HG03159 (cell line): ENCODE data around the gene HIVEP3.

ENCODE experiments used
- ATAC-seq: cut with Tn5 transposase; IDR thresholded peaks from one replicate; pipeline ENCODE4 v1.9.1; 2021; ENCODE audit warnings: mild to moderate bottlenecking, moderate library complexity; ENCODE audit not compliant: unreplicated experiment

The HIVEP3 gene

DNA sequence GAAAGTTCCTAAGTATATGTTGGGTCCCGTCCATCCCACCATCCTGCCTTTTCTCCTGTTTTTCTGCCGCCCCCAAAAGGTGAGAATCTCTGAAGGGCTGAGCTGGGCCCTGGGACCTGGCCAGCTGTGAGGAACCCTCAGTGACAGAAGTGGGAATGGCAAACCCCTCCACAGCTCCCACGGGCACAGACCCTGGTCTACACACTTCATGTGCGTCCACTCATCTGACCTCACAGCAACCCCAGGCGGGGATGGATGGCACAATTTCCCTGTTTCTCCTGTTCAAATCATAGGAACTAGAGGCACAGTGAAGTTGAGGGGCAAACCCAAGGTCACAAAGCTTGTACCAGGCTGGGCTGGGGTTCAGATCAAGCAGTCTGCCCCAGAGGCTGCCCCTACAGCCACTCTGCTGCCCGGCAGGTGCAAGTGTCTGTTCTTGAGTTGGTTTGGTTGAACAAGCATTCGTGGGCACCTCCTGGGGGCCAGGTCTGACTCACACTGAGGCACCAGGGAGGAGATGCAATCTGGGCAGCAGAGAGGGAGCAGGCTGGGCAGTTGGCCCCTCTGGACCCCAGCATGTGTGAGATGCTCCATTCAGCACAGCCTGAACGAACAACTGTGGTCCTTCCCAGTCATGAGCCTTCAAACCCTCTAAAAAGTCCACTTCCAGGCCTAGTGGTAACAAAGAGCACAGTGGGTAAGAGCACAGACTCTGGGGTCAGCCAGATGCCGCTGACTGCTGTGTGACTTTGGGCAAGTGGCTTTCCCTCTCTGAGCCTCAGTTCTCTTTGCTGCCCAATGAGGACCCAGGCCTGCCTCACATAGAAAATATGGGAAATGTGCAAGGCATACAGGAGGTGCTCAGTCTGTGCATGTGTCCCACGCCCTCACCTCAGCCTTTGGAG lies 438.3 kb downstream of the HIVEP3 start:
- ATAC-seq = no peak

DNA sequence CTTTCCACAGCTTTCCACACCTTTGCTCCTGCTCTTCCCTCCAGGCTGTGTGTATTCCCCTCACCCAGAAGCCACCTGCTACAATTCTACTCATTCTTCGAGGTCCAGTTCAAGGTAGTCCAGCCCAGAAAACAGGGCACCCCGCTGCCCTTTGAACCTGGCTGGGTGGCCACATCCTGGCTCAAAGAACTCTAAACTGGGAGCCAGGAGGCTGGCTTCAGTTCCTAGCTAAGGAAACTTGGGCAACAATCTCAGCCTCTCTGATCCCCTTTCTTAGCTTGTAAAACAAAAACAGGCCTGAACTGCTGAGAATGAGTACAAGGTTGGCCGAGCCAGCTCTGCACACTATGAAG lies 438.9 kb downstream of the HIVEP3 start:
- no peak for ATAC-seq

DNA sequence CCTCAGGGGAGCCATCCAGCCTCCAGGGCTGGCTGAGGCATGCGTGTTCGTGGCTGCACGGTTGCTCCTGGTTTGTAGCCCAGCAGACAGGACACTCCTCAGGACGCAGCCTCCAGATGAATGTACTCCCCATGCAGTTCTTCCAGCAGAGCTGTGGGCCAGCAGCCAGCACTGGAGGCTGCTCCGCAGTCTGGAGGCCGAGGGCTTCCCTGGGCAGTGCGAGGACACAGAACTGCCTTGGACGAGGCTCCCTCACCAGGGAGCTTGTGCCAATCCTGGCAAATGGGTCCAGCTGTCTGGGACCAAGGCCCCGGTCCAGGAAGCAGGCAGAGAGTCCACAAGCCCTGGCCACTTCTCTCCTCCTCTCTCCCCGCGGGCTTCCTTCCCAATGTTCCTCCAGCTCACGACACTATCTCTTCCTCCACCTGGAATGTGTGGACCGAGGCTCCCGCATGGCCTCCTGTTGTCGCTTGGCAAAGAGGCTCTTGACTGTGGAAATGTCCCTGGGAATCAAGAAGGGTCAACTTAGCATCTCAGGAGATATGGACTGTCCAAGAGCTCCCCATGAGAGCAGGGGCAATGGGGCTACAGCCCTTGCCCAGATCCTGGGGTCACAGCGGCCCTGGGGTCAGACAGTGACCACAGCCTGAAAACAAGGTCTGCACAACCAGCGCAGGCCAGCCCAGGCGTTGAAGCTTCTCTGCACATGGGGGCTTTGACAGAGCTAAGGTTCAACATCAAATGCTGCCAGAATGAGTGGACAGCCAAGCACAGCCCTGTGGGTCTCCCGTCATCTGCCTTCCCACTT lies 439.5 kb downstream of the HIVEP3 start:
- no peak for ATAC-seq

DNA sequence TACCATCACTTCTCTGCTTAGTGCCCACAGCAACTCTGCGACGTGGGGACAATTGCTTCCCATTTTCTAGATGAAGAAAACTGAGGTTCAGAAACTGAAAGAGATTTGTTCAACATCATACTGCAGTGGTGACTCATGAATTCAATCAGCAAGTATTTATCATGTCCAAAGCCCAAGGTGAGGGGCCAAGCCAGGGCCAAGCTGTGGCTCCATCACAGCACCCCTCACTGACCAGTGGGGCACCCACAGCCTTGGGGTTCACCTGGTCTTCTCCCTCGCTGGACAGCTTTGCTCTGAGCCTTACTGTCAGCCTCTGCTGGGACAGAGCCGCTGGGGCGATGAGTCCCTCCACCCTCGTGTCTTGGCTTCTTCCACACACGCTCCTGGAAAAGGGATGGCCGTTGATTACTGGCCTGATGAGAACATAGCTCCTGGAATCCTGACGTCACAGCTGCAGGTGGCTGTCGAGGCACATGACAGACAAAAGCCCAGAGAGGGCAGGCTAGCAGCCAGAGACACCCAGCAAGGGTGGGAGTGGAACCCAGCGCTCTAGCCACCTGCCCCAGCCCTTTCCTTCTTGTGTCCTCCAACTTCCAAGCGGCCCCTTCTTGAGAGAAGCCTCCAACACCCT lies 440.5 kb downstream of the HIVEP3 start:
- no peak for ATAC-seq

DNA sequence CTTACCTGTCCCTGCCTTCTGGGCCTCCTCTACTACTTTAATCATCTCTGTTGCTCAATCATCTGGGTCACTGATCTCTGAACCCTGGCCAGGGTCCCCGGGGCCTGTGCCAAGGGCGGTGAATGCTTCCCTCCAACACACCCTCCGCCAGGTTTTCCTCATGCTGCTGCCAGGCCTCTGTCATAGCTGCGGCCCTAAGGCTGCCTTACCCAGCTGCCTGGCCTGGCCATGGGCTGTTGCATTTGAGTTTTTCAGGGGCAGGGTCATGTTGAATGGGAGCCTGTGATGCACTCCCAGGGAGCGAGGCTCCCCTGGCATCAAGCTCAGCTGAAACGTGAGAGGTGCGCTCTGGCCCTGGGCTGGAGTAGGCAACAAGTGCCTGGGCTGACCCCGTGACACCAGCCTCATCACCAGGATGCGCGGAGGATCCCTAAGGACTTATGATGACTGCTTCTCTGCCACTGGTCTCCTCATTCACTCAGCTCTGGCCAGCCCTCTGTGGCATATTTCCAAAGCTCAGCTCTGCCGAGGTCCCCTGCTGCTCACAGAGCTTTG lies 441.8 kb downstream of the HIVEP3 start:
- no peak for ATAC-seq

- ATAC-seq = no peak
These were observed 442.7 kb downstream of the HIVEP3 start for GRCh38 chr1:41475859-41476567.

DNA sequence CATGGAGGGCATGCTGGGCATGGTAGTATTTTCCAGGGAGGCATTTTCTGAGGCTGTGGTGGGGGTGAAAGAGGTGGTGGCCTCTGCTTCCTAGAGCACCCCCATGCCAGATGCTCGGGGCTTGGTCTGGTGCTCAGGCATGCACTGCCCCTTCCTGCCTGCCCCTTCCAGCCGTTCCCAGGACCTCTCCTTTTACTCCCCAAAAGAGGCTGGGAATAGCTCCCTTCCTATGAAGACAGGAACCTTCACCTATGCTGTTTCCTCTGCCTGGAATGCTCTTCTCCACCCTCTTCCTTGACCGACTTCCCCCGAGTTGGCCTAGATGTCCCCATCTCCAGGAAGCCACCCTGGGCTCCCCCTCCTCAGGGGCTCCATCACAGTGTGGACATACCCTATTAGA lies 443.4 kb downstream of the HIVEP3 start:
- no peak for ATAC-seq

GRCh38 chr1:41474490-41475271 lies 444.0 kb downstream of the HIVEP3 start:
- ATAC-seq = no peak

- no peak for ATAC-seq
These were observed 444.9 kb downstream of the HIVEP3 start for GRCh38 chr1:41473738-41474362.

GRCh38 chr1:41471658-41472057 lies 447.1 kb downstream of the HIVEP3 start:
- no peak for ATAC-seq

DNA sequence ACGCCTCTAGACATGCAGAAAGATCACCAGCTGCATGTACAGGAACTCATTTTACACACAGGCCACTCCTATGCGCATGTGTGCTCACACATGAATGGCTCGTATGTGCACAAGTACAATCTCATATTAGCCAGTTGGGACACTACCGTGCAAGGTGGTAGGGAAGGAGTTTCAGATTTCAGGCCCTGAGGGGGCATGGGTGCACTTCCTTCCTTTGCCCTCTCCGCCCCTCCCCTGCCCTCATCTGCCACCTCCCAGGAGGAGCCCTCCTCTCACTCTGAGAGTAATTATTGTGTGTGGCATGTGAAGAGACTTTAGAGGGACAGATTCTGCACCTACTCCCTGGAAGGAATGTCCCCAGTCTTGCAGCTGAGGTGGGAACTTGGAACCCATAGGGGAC lies 449.0 kb downstream of the HIVEP3 start:
- no peak for ATAC-seq

DNA sequence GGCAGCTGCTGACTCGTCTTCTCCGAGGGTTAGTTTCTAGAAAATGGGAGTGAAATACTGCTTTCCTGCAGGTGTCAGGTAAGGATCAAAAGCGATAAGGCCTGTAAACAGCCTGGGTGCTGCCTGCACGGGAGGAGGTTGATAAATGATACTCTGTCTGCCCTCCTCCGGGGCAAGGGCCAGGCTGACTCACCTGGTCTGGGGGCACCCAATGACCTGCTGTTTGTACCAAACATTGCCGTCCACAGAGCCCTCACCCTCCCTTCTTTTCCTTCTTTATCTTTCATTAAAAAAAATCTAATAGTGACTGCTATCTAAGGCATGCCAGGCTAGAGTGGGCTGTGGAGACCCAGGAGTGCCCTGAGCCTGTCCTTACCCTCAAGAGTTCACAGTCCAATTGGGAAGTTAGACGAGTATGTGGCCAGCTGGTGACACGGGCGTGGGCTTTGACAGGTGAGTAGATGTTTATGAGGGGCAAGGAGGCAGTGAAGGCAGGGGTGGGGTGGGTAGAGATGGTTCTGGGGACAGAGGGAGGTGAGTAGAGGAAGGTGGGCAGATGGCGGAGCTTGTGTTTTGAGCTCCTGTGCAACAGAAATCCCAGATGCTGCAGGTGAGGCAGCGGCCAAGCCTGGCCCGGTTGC lies 450.5 kb downstream of the HIVEP3 start:
- ATAC-seq = no peak

DNA sequence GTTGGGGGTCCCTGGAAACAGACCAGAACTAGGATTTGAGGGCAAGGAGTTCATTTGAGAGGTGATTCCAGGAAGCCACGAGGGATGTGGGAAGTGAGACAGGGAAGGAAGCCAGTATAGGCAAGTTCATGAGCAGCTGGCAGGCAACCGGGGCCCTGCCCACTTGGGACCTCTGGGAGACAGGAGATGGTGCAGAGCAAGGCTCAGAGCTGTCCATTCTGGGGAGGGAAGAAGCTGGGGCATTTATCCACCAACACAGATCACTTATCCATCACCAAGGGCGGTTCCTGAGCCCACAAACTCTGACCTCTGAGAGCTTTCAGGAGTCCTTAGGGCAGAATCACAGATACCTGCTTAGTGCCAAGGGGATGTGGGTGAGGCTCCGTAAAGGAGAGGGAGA lies 451.0 kb downstream of the HIVEP3 start:
- ATAC-seq = no peak

DNA sequence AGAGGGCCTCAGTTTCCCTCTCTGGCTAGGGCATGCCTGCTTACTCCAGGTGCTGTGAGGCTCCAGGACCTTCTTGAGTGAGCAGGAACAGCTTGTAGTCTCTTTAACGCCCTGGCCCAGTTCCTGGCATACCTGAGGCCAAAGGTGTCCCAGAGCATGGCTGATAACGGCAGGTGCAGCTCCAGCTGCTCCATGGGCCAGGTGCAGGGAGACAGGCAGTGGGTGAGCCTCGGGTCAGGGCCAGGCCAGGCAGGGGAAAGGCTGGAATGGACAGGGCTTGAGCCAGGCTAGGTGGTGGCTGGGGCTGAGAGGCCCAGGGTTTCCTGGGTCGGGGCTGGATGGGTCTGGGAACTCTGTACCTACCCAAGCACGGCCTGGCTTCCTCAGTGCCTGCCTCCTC lies 452.6 kb downstream of the HIVEP3 start:
- no peak for ATAC-seq

DNA sequence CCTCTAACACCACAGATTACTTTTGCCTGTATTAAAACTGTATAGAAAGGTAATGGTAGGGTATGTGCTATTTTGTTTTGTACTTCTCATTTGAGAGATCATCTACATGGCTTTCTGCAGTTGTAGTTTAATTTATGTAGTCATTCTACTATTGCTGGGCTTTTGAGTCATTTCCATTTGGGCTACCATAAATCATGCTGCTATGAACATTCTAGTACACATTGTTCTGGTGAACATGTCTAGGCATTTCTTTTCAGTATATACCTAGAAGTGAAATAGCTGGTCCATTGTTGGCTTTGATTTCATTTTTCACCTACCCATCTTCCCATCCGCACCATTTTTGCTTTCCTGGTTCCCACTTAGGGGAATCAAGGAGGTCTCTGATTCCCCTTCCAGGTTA lies 453.0 kb downstream of the HIVEP3 start:
- no peak for ATAC-seq

GRCh38 chr1:41464885-41465284 lies 453.8 kb downstream of the HIVEP3 start:
- no peak for ATAC-seq

DNA sequence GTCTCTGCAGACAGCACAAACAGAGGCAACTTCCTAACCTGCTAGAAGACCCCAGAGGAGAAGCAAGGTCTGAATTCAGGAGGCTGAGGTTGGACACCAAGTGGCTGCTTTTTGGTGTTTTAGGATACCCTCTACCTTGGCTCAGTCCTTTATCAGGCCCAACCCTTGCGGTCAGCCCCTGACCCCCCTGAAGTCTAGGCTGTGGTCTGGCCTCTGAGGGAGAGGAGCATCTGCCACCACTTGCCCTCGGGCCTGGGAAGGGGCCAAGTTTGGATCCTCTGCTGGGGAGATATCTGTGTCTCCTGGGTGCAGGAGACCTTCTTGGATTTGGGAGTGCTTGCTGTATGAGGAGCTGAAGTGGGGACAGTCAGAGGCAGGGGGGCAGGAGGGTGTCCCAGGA lies 455.2 kb downstream of the HIVEP3 start:
- ATAC-seq = no peak

DNA sequence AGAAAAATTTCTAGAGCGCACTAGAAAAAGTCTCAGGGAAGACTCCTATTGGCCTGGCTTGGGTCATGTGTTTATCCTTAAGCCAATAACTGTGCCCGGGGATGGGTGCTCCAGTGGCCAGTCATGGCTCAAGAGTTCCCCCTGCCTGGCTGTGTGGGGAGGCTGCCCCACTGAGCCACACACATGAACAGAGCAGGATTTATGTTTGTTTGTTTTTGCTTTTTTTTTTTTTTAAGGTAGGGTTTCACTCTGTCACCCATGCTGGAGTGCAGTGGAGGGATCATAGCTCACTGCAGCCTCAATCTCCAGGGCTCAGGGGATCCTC lies 456.1 kb downstream of the HIVEP3 start:
- ATAC-seq = no peak
